Measurements from ENCODE around the gene C7. TPM values are rescaled to one million over a fixed set of nuclear protein-coding genes. Genes with fewer than 3 reads are reported as not detected.
"Not testable (repeated sequence)": the region's sequence is repeated elsewhere in the genome, so short reads cannot be mapped to it uniquely, and the experiment has no call there.

C7 gene
- total RNA-seq, 2 donors from 2014 or later, result not detected

GRCh38 chr5:41004931-41005330, 95.6 kb downstream of the C7 start:
- ATAC-seq (no peak), DNase-seq (ENCODE audit: low spot score in 2 of 2) (no peak)
- Mint-ChIP-seq H3K36me3 (no peaks in the 10 kb centered on the region), H3K27ac (no peak overlapping the region), H3K9me3 (no peaks in the 10 kb centered on the region)

- no peak for DNase-seq (ENCODE audit: low spot score in 2 of 2)
- Mint-ChIP-seq H3K36me3 (no peaks in the 10 kb centered on the region), H3K9me3 (no peaks in the 10 kb centered on the region), H3K27ac (no peak overlapping the region)
- ATAC-seq, result no peak
These were observed 99.9 kb downstream of the C7 start for GRCh38 chr5:41009232-41009631.

- no peak for ATAC-seq
- H3K27ac Mint-ChIP-seq, result no peak overlapping the region
- no peak for DNase-seq (ENCODE audit: low spot score in 2 of 2)
These were observed 101.3 kb downstream of the C7 start for GRCh38 chr5:41010572-41010971.

GRCh38 chr5:41012318-41012717, 103.0 kb downstream of the C7 start:
- Mint-ChIP-seq H3K9me3 (peaks cover 0 to 3% of the 10 kb centered on the region in 2 donors), H3K36me3 (no peaks in the 10 kb centered on the region), H3K27ac (no peak overlapping the region)
- DNase-seq (ENCODE audit: low spot score in 2 of 2) (no peak), ATAC-seq (no peak)

More at GRCh38 chr5:41010572-41010971, 101.3 kb downstream of the C7 start:
- H3K36me3 Mint-ChIP-seq, result no peaks in the 10 kb centered on the region
- no peaks in the 10 kb centered on the region for H3K9me3 Mint-ChIP-seq

GRCh38 chr5:41022600-41022999, 113.3 kb downstream of the C7 start:
- H3K27ac Mint-ChIP-seq; DNase-seq (ENCODE audit: low spot score in 2 of 2); ATAC-seq; H3K36me3 Mint-ChIP-seq; H3K9me3 Mint-ChIP-seq: not testable (repeated sequence)

Other genes with a start within 250 kb of the C7 start
- gene PTGER4, start 229.6 kb upstream of the C7 start, total RNA-seq, result 10 to 100 TPM; 56.9 to 61.0 TPM
- gene TTC33, start 153.5 kb upstream of the C7 start, total RNA-seq, result 10 to 100 TPM; 22.2 to 22.5 TPM
- gene PRKAA1, start 111.1 kb upstream of the C7 start, total RNA-seq, result 10 to 100 TPM; 48.2 to 50.0 TPM
- gene RPL37, start 74.3 kb upstream of the C7 start, total RNA-seq, result 1,000 to 10,000 TPM; 1,805 to 1,969 TPM
- 1 to 10 TPM; 2.2 to 2.8 TPM for gene CARD6, start 68.1 kb upstream of the C7 start, total RNA-seq
- gene MROH2B, start 161.8 kb downstream of the C7 start, total RNA-seq, result not detected